K562 (cell line): ENCODE data around the gene UCP3. TPM values are rescaled to one million over a fixed set of nuclear protein-coding genes. Genes with fewer than 3 reads are reported as not detected.

ENCODE experiments used
- ATAC-seq: fragments of 200-7000 bp; cut with Tn5 transposase; 3 replicates; pipeline ENCODE4 v1.9.1; 2020; ENCODE audit warnings: moderate library complexity
- BruUV-seq: library from RNA; stranded (reverse); fragments of 400-500 nt; replicated peaks from 2 replicates; lab custom pipeline; 2021; lab: Mats Ljungman, UMichigan
- CTCF ChIA-PET: fragments of 300-600 bp; formaldehyde crosslinking; extraction: SDS; loops from one replicate; lab custom pipeline; 2021; ENCODE audit warnings: low intra/inter-chr PET ratio; lab: Yijun Ruan, JAX
- POLR2A ChIA-PET: fragments of 300-600, 350-650 bp; sonication (Branson Sonifier 250); formaldehyde crosslinking; extraction: SDS; loops from one replicate; lab custom pipeline; 2021; ENCODE audit warnings: antibody characterized with exemption, inconsistent platforms; lab: Yijun Ruan, JAX
- DNase-seq, 4 experiments: peaks; one replicate each; pipeline versions ENCODE4 v3.0.0 to v3.0.0-alpha.2; 2011 to 2018; ENCODE audit warnings: low spot score in 3 of 4, mixed read lengths in 3 of 4; ENCODE audit errors: extremely low read depth in 1 of 4
- FAIRE-seq: peaks from 2 replicates; lab custom pipeline; 2011; peaks lifted over from hg19 to GRCh38; lab: Jason Lieb, UNC
- H2AFZ ChIP-seq: 2 replicates; pipeline ENCODE4 v1.6.0; 2011; ENCODE audit warnings: low read depth, low read length, control low read depth, inconsistent platforms
- H3K27ac ChIP-seq: fragments of 200-600 bp; 3 replicates; pipeline ENCODE4 v1.8.0; 2011; ENCODE audit warnings: low read depth, mild to moderate bottlenecking, control low read depth, inconsistent platforms, low read length, moderate library complexity, mixed read lengths; ENCODE audit errors: extremely low read depth
- H3K27me3 ChIP-seq, 2 experiments: fragments of 300-600 bp in 1 of 2; 2 replicates in 1 of 2; 3 replicates in 1 of 2; pipeline versions ENCODE4 v1.6.0 to v1.8.0; 2011; ENCODE audit warnings: inconsistent platforms in 2 of 2, low read length in 2 of 2, mild to moderate bottlenecking in 1 of 2, mixed read lengths in 1 of 2, moderate library complexity in 1 of 2; ENCODE audit not compliant: control insufficient read depth in 2 of 2, insufficient read depth in 2 of 2
- H3K36me3 ChIP-seq: fragments of 300-600 bp; 3 replicates; pipeline ENCODE4 v1.8.0; 2011; ENCODE audit warnings: mild to moderate bottlenecking, low read length, inconsistent platforms; ENCODE audit not compliant: control insufficient read depth, insufficient read depth
- H3K4me1 ChIP-seq, 2 experiments: fragments of 200-600 bp in 1 of 2; replicated peaks in 1 of 2; 2 replicates in 1 of 2; 3 replicates in 1 of 2; pipeline versions ENCODE4 v1.5.1 to v1.8.0; 2011; ENCODE audit warnings: inconsistent platforms in 2 of 2, low read length in 2 of 2, mild to moderate bottlenecking in 1 of 2, mixed read lengths in 1 of 2, moderate library complexity in 1 of 2; ENCODE audit not compliant: control insufficient read depth in 2 of 2, insufficient read depth in 2 of 2
- H3K4me2 ChIP-seq: 2 replicates; pipeline ENCODE4 v1.6.1; 2011; ENCODE audit warnings: low read length, control low read depth, inconsistent platforms, mixed read lengths; ENCODE audit not compliant: insufficient read depth
- H3K4me3 ChIP-seq: fragments of 200-600 bp; sonication (generic), shearing (Covaris generic); 2 replicates; pipeline ENCODE4 v1.5.1; 2016; ENCODE audit warnings: control low read depth, inconsistent platforms
- H3K79me2 ChIP-seq: fragments of 200-600 bp; 3 replicates; pipeline ENCODE4 v1.8.0; 2011; ENCODE audit warnings: low read length, inconsistent platforms; ENCODE audit not compliant: control insufficient read depth, insufficient read depth
- H3K9ac ChIP-seq, 2 experiments: 2 replicates each; pipeline versions ENCODE4 v1.6.0 to v1.6.1; 2011; ENCODE audit warnings: low read depth in 2 of 2, low read length in 2 of 2, control low read depth in 1 of 2, inconsistent platforms in 1 of 2, mild to moderate bottlenecking in 1 of 2, mixed read lengths in 1 of 2; ENCODE audit not compliant: insufficient read depth in 1 of 2
- H3K9me1 ChIP-seq: one replicate; pipeline ENCODE4 v1.6.0; 2011; ENCODE audit warnings: inconsistent platforms, mild to moderate bottlenecking, low read length, moderate library complexity; ENCODE audit not compliant: control insufficient read depth, insufficient read depth
- H3K9me3 ChIP-seq: replicated peaks from 2 replicates; pipeline ENCODE4 v1.5.1; 2011; ENCODE audit warnings: low read depth, low read length, inconsistent platforms; ENCODE audit not compliant: control insufficient read depth, insufficient read depth
- H4K20me1 ChIP-seq: replicated peaks from 2 replicates; pipeline ENCODE4 v1.6.1; 2011; ENCODE audit warnings: low read length, inconsistent platforms, mixed read lengths; ENCODE audit not compliant: control insufficient read depth, insufficient read depth
- CTCF ChIP-seq, 3 experiments: IDR thresholded peaks in 2 of 3; conservative IDR thresholded peaks in 1 of 3; 2 replicates each; pipeline ENCODE4 v1.5.1; 2011 to 2012; ENCODE audit warnings: low read length in 3 of 3, mild to moderate bottlenecking in 3 of 3, control low read depth in 2 of 3, improper control_type of control experiment in 1 of 3, inconsistent platforms in 1 of 3, low read depth in 1 of 3, mixed read lengths in 1 of 3, moderate library complexity in 1 of 3; ENCODE audit not compliant: insufficient read depth in 2 of 3
- ELF4 ChIP-seq: fragments of 450-650 bp; formaldehyde crosslinking; IDR thresholded peaks from 2 replicates; pipeline ENCODE4 v1.4.0; 2022; ENCODE audit warnings: missing genetic modification characterization
- MEF2A ChIP-seq: IDR thresholded peaks from 2 replicates; pipeline ENCODE4 v1.6.1; 2011; ENCODE audit warnings: low read depth, mild to moderate bottlenecking, low read length, moderate library complexity; ENCODE audit not compliant: control insufficient read depth
- NFE2 ChIP-seq: IDR thresholded peaks from 2 replicates; pipeline ENCODE4 v1.6.1; 2014; ENCODE audit warnings: antibody characterized with exemption, low read depth
- POLR2G ChIP-seq: fragments of 200-400 bp; formaldehyde crosslinking; IDR thresholded peaks from 2 replicates; pipeline ENCODE4 v1.6.1; 2017; ENCODE audit warnings: low read depth, mild to moderate bottlenecking, antibody characterized with exemption, low read length, moderate library complexity
- SMARCC2 ChIP-seq: fragments of 450-650 bp; IDR thresholded peaks from 2 replicates; pipeline ENCODE4 v1.6.1; 2017; ENCODE audit warnings: antibody characterized with exemption, moderate library complexity, mild to moderate bottlenecking, low read depth
- SMARCE1 ChIP-seq: fragments of 450-650 bp; IDR thresholded peaks from 2 replicates; pipeline ENCODE4 v1.7.1; 2016; ENCODE audit warnings: mild to moderate bottlenecking
- ZBTB33 ChIP-seq: sonication (generic); formaldehyde crosslinking; IDR thresholded peaks from 2 replicates; pipeline ENCODE4 v1.8.1; 2023; ENCODE audit warnings: mild to moderate bottlenecking, missing genetic modification reagents
- ZKSCAN3 ChIP-seq: fragments of 250-450 bp; sonication (Bioruptor Pico); IDR thresholded peaks from 2 replicates; pipeline ENCODE4 v1.4.0; 2020
- WGBS: fragments of 100-300 bp; shearing (Covaris generic); methylation state at CpG from one replicate; pipeline ENCODE4 v1.1.6; 2016; ENCODE audit warnings: low coverage, mixed read lengths; ENCODE audit not compliant: insufficient coverage; ENCODE audit errors: missing lambda C conversion rate; 5-methylcytosine and 5-hydroxymethylcytosine counted together
- in situ Hi-C: fragments of 300-500 bp; cut with MboI; formaldehyde crosslinking; loops from 4 replicates; pipeline ENCODE4 v1.15.0; 2018; ENCODE audit warnings: inconsistent platforms, mixed read lengths
- intact Hi-C: fragments of 100-400 bp; cut with micrococcal nuclease; formaldehyde crosslinking; loops from 2 replicates; pipeline ENCODE4 v1.14.2; 2022
- polyA plus RNA-seq, 8 experiments: library from polyadenylated mRNA; depleted of rRNA in 4 of 8; stranded (reverse) in 5 of 8; unstranded in 3 of 8; fragments of >200 nt; fragmentation: Nextera tagmentation in 2 of 8; fragmentation: Illumina TruSeq in 1 of 8; extraction: Ambion mirVana in 2 of 8; extraction: Trizol in 1 of 8; gene quantifications; 2 replicates each; pipeline versions ENCODE4 v1.2.1 to v1.2.3, GENCODE V29; 2011 to 2014; ENCODE audit warnings: inconsistent platforms in 1 of 8, missing spikeins in 1 of 8
- total RNA-seq, 7 experiments: library from RNA; depleted of rRNA in 6 of 7; stranded (reverse); fragments of >200 nt in 6 of 7; fragmentation: Illumina TruSeq in 2 of 7; extraction: Trizol in 2 of 7; gene quantifications; 2 replicates each; pipeline versions ENCODE4 v1.2.1 to v1.2.3, GENCODE V29; 2011 to 2021; ENCODE audit warnings: low replicate concordance in 1 of 7
- TF ChIP-seq, protein P1 (sequence below): fragments of 450-650 bp; formaldehyde crosslinking; IDR thresholded peaks from 2 replicates; pipeline ENCODE4 v1.4.0; 2022; ENCODE audit warnings: missing genetic modification characterization
- TF ChIP-seq, protein P2 (sequence below): sonication (generic); formaldehyde crosslinking; IDR thresholded peaks from 2 replicates; pipeline ENCODE4 v1.8.0; 2022; ENCODE audit warnings: mild to moderate bottlenecking, missing genetic modification reagents

UCP3 gene
- total and polyA plus RNA-seq, 9 of the 15 experiments (the other 6 are each of a cell fraction or from before 2014, with no cell fraction given): 0.05 to 0.65 (median 0.25) TPM; not detected in 2

GRCh38 chr11:73968356-73968966 lies 40.4 kb downstream of the UCP3 start:
- CTCF ChIA-PET: no interaction called here
- no peak overlapping the region for H3K27ac ChIP-seq
- no peaks in the 10 kb centered on the region; the same call in 2 of the 3 replicates for H3K36me3 ChIP-seq
- intact Hi-C loops: no loop called here
- no peak for ATAC-seq
- H4K20me1 ChIP-seq: 0 out of 2 replicates have a peak, but pooled peaks cover 3% of the 10 kb centered on the region
- POLR2A ChIA-PET: interaction anchor here (3.1 kb wide), 1 partner anchor 12 kb away, joined by 27 read pairs; the partner anchor contains the start of gene UCP2
- no peaks in the 10 kb centered on the region; a peak in 1 of 5 replicates for H3K27me3 ChIP-seq
- FAIRE-seq: no peak
- 0 out of 4 replicates have a peak overlapping the region, but pooled peaks of 1 of the 2 experiments have one; percentile 4 for H3K9ac ChIP-seq
- H3K79me2 ChIP-seq: no peaks in the 10 kb centered on the region
- in situ Hi-C loops: loop anchor here (10.0 kb wide), 1 partner anchor 486 kb away; no protein-coding TSS in a partner anchor
- no peak overlapping the region for H3K4me2 ChIP-seq
- H3K9me1 ChIP-seq: no peaks in the 10 kb centered on the region
- WGBS: 60% methylated on average over 10 of the region's 15 CpGs
- no TSS peak for BruUV-seq
- H3K4me1 ChIP-seq: peaks cover 16% of the 10 kb centered on the region in 2 experiments; a peak in 3 of 5 replicates
- no peak overlapping the region for H3K4me3 ChIP-seq
- H3K9me3 ChIP-seq: no peaks in the 10 kb centered on the region
- no peak for DNase-seq
- H2AFZ ChIP-seq: no peak overlapping the region
- no peak for TF ChIP-seq SMARCC2
- TF ChIP-seq SMARCE1: no peak
- TF ChIP-seq, protein P1, sequence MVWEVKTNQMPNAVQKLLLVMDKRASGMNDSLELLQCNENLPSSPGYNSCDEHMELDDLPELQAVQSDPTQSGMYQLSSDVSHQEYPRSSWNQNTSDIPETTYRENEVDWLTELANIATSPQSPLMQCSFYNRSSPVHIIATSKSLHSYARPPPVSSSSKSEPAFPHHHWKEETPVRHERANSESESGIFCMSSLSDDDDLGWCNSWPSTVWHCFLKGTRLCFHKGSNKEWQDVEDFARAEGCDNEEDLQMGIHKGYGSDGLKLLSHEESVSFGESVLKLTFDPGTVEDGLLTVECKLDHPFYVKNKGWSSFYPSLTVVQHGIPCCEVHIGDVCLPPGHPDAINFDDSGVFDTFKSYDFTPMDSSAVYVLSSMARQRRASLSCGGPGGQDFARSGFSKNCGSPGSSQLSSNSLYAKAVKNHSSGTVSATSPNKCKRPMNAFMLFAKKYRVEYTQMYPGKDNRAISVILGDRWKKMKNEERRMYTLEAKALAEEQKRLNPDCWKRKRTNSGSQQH (CRISPR knock-in tag): no peak
- TF ChIP-seq MEF2A: no peak
- TF ChIP-seq ZBTB33 (CRISPR knock-in tag): peak; percentile 54; the same call in 1 of the 2 replicates
- TF ChIP-seq CTCF (IDR thresholded peaks at IDR 0.05 in 2 of 3, conservative IDR thresholded peaks at IDR 0.05 in 1 of 3; ENCODE audit: insufficient read depth in 2 of 3, low read depth in 1 of 3, low read length in 3 of 3): peak in 1 of 3 experiments; percentile 12; a peak in 1 of 6 replicates
- no peak for TF ChIP-seq ELF4 (CRISPR knock-in tag)
- peak; percentile 38; the same call in 1 of the 2 replicates for TF ChIP-seq POLR2G
- TF ChIP-seq, protein P2, sequence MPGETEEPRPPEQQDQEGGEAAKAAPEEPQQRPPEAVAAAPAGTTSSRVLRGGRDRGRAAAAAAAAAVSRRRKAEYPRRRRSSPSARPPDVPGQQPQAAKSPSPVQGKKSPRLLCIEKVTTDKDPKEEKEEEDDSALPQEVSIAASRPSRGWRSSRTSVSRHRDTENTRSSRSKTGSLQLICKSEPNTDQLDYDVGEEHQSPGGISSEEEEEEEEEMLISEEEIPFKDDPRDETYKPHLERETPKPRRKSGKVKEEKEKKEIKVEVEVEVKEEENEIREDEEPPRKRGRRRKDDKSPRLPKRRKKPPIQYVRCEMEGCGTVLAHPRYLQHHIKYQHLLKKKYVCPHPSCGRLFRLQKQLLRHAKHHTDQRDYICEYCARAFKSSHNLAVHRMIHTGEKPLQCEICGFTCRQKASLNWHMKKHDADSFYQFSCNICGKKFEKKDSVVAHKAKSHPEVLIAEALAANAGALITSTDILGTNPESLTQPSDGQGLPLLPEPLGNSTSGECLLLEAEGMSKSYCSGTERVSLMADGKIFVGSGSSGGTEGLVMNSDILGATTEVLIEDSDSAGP (CRISPR knock-in tag): no peak
- TF ChIP-seq NFE2: no peak
- no peak for TF ChIP-seq ZKSCAN3 (CRISPR knock-in tag)
